ENCODE measurements around the gene ZBED4. TPM values are rescaled to one million over a fixed set of nuclear protein-coding genes. Genes with fewer than 3 reads are reported as not detected.

The ZBED4 gene
- total and polyA plus RNA-seq, 2 of the 13 experiments (the other 11 are each of a cell fraction or from before 2014, with no cell fraction given): 5.4 to 9.6 TPM

DNA sequence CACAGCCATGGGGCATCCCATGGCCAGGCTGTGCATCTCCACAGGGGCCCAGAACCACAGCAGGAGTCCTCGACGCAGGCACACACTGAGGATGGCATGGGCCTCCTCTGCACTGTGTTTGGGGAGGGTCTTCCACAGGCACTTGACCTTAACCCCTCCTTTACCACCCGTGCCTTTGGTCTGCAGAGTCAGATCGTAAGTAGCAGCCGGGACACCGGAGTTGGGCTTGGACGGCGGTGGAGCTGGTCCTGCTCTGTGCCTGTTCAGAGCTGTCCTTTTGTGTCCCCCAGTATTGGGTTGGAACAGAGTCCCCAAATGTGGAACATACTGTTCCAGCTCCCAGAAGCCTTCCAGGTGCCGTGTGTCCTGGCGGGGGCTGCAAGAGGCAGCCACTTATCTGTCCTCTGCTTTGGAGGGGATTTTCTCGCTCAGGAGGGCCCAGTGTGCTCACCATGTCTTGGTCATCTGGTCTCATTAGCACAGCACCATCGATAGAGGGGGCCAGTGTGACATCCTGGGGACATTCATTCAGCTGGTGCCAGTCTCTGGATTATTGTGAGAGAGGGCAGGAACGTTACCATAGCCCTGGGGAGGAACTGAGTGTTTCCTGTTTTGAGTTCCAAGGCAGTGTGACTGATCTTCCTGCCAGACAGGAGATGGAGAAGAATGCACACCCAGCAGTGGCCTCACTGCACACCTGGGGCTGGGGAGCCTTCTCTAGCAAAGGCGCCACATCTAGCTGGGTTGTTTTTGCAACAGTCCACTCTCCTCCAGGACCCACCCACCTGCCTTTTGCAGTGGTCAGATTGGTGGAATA is 77.2 kb downstream of the ZBED4 start (continued):
- TF ChIP-seq, protein P1, sequence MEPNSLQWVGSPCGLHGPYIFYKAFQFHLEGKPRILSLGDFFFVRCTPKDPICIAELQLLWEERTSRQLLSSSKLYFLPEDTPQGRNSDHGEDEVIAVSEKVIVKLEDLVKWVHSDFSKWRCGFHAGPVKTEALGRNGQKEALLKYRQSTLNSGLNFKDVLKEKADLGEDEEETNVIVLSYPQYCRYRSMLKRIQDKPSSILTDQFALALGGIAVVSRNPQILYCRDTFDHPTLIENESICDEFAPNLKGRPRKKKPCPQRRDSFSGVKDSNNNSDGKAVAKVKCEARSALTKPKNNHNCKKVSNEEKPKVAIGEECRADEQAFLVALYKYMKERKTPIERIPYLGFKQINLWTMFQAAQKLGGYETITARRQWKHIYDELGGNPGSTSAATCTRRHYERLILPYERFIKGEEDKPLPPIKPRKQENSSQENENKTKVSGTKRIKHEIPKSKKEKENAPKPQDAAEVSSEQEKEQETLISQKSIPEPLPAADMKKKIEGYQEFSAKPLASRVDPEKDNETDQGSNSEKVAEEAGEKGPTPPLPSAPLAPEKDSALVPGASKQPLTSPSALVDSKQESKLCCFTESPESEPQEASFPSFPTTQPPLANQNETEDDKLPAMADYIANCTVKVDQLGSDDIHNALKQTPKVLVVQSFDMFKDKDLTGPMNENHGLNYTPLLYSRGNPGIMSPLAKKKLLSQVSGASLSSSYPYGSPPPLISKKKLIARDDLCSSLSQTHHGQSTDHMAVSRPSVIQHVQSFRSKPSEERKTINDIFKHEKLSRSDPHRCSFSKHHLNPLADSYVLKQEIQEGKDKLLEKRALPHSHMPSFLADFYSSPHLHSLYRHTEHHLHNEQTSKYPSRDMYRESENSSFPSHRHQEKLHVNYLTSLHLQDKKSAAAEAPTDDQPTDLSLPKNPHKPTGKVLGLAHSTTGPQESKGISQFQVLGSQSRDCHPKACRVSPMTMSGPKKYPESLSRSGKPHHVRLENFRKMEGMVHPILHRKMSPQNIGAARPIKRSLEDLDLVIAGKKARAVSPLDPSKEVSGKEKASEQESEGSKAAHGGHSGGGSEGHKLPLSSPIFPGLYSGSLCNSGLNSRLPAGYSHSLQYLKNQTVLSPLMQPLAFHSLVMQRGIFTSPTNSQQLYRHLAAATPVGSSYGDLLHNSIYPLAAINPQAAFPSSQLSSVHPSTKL (CRISPR knock-in tag; IDR thresholded peaks at IDR 0.05): peak; percentile 30; the same call in 1 of the 2 replicates
- TF ChIP-seq, protein P2, sequence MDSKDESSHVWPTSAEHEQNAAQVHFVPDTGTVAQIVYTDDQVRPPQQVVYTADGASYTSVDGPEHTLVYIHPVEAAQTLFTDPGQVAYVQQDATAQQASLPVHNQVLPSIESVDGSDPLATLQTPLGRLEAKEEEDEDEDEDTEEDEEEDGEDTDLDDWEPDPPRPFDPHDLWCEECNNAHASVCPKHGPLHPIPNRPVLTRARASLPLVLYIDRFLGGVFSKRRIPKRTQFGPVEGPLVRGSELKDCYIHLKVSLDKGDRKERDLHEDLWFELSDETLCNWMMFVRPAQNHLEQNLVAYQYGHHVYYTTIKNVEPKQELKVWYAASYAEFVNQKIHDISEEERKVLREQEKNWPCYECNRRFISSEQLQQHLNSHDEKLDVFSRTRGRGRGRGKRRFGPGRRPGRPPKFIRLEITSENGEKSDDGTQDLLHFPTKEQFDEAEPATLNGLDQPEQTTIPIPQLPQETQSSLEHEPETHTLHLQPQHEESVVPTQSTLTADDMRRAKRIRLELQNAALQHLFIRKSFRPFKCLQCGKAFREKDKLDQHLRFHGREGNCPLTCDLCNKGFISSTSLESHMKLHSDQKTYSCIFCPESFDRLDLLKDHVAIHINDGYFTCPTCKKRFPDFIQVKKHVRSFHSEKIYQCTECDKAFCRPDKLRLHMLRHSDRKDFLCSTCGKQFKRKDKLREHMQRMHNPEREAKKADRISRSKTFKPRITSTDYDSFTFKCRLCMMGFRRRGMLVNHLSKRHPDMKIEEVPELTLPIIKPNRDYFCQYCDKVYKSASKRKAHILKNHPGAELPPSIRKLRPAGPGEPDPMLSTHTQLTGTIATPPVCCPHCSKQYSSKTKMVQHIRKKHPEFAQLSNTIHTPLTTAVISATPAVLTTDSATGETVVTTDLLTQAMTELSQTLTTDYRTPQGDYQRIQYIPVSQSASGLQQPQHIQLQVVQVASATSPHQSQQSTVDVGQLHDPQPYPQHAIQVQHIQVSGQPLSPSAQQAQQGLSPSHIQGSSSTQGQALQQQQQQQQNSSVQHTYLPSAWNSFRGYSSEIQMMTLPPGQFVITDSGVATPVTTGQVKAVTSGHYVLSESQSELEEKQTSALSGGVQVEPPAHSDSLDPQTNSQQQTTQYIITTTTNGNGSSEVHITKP (CRISPR knock-in tag; IDR thresholded peaks at IDR 0.05; ENCODE audit: low read depth): 0 out of 2 replicates have a peak, but pooled peaks have one; percentile 39
- 0 out of 2 replicates have a peak, but pooled peaks have one; percentile 41 for TF ChIP-seq ZBTB7B (CRISPR knock-in tag; IDR thresholded peaks at IDR 0.05)
- TF ChIP-seq, protein P3, sequence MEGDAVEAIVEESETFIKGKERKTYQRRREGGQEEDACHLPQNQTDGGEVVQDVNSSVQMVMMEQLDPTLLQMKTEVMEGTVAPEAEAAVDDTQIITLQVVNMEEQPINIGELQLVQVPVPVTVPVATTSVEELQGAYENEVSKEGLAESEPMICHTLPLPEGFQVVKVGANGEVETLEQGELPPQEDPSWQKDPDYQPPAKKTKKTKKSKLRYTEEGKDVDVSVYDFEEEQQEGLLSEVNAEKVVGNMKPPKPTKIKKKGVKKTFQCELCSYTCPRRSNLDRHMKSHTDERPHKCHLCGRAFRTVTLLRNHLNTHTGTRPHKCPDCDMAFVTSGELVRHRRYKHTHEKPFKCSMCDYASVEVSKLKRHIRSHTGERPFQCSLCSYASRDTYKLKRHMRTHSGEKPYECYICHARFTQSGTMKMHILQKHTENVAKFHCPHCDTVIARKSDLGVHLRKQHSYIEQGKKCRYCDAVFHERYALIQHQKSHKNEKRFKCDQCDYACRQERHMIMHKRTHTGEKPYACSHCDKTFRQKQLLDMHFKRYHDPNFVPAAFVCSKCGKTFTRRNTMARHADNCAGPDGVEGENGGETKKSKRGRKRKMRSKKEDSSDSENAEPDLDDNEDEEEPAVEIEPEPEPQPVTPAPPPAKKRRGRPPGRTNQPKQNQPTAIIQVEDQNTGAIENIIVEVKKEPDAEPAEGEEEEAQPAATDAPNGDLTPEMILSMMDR (CRISPR knock-in tag; IDR thresholded peaks at IDR 0.05): peak; percentile 95
- TF ChIP-seq, protein P4, sequence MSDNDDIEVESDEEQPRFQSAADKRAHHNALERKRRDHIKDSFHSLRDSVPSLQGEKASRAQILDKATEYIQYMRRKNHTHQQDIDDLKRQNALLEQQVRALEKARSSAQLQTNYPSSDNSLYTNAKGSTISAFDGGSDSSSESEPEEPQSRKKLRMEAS (IDR thresholded peaks at IDR 0.05): peak; percentile 27; the same call in 1 of the 2 replicates
- TF ChIP-seq TAF1 (CRISPR knock-in tag; IDR thresholded peaks at IDR 0.05): 0 out of 2 replicates have a peak, but pooled peaks have one; percentile 15
- peak; percentile 64 for TF ChIP-seq XRCC5 (optimal IDR thresholded peaks at IDR 0.05; ENCODE audit: low read length)
- peak; percentile 21; the same call in 1 of the 2 replicates for TF ChIP-seq SPEN (CRISPR knock-in tag; IDR thresholded peaks at IDR 0.05; ENCODE audit: low read depth)
- 0 out of 2 replicates have a peak, but pooled peaks have one; percentile 56 for TF ChIP-seq ZNF614 (CRISPR knock-in tag; IDR thresholded peaks at IDR 0.05; ENCODE audit: borderline replicate concordance)
- no peak for TF ChIP-seq TSC22D2 (CRISPR knock-in tag; IDR thresholded peaks at IDR 0.05; ENCODE audit: borderline replicate concordance)
- TF ChIP-seq BCL6 (CRISPR knock-in tag; IDR thresholded peaks at IDR 0.05): 0 out of 2 replicates have a peak, but pooled peaks have one; percentile 29
- 0 out of 2 replicates have a peak, but pooled peaks have one; percentile 40 for TF ChIP-seq MIER2 (CRISPR knock-in tag; IDR thresholded peaks at IDR 0.05)
- no peak for TF ChIP-seq TOPORS (CRISPR knock-in tag; IDR thresholded peaks at IDR 0.05)
- TF ChIP-seq CCAR2 (optimal IDR thresholded peaks at IDR 0.05; ENCODE audit: low read depth, low read length): no peak
- TF ChIP-seq, protein P5, sequence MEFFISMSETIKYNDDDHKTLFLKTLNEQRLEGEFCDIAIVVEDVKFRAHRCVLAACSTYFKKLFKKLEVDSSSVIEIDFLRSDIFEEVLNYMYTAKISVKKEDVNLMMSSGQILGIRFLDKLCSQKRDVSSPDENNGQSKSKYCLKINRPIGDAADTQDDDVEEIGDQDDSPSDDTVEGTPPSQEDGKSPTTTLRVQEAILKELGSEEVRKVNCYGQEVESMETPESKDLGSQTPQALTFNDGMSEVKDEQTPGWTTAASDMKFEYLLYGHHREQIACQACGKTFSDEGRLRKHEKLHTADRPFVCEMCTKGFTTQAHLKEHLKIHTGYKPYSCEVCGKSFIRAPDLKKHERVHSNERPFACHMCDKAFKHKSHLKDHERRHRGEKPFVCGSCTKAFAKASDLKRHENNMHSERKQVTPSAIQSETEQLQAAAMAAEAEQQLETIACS (CRISPR knock-in tag; IDR thresholded peaks at IDR 0.05): no peak

Measured in HepG2 (cell line).